Heart left ventricle (tissue), 16 donors: Measurements from ENCODE around the gene BBOX1. TPM values are rescaled to one million over a fixed set of nuclear protein-coding genes. Genes with fewer than 3 reads are reported as not detected.

Experiments used
- ATAC-seq, 4 donors: fragments of 200-7000 bp; cut with Tn5 transposase; one replicate each; pipeline ENCODE4 v1.9.1; 2020 to 2022; ENCODE audit warnings: moderate library complexity in 4 of 4, mild to moderate bottlenecking in 3 of 4, moderate number of reproducible peaks in 1 of 4
- DNase-seq, 5 donors: peaks; one replicate each; pipeline ENCODE4 v3.0.0-alpha.2; 2020
- H3K27ac ChIP-seq, 12 donors: fragments of 200-600 bp; sonication (generic) in 4 of 12; one replicate each; pipeline versions ENCODE4 v1.5.0 to v1.8.0; 2016 to 2022; ENCODE audit warnings: mild to moderate bottlenecking in 2 of 12
- H3K27me3 ChIP-seq, 9 donors: fragments of 200-600 bp; sonication (generic) in 2 of 9; one replicate each; pipeline versions ENCODE4 v1.5.1 to v1.8.0; 2016 to 2022; ENCODE audit warnings: mild to moderate bottlenecking in 3 of 9
- H3K36me3 ChIP-seq, 9 donors: fragments of 200-600 bp; sonication (generic) in 2 of 9; one replicate each; pipeline versions ENCODE4 v1.5.0 to v1.8.0; 2018 to 2022; ENCODE audit warnings: mild to moderate bottlenecking in 2 of 9
- H3K4me1 ChIP-seq, 12 donors: fragments of 200-600 bp; sonication (generic) in 4 of 12; one replicate each; pipeline versions ENCODE4 v1.5.0 to v1.8.0; 2016 to 2022; ENCODE audit warnings: mild to moderate bottlenecking in 3 of 12
- H3K4me3 ChIP-seq, 12 donors: fragments of 200-600 bp; sonication (generic) in 4 of 12; one replicate each; pipeline versions ENCODE4 v1.5.0 to v1.8.0; 2017 to 2022; ENCODE audit warnings: mild to moderate bottlenecking in 9 of 12, moderate library complexity in 4 of 12
- H3K9me3 ChIP-seq, 12 donors: fragments of 200-600 bp; sonication (generic) in 4 of 12; one replicate each; pipeline versions ENCODE4 v1.5.0 to v1.8.0; 2016 to 2022; ENCODE audit warnings: mild to moderate bottlenecking in 1 of 12
- CTCF ChIP-seq, 12 donors: fragments of 200-600 bp; sonication (generic) in 4 of 12; IDR thresholded peaks; one replicate each; pipeline versions ENCODE4 v1.5.0 to v1.8.0; 2018 to 2022; ENCODE audit warnings: antibody characterized with exemption in 12 of 12, mild to moderate bottlenecking in 5 of 12
- POLR2A ChIP-seq, 2 donors: fragments of 450-650 bp; IDR thresholded peaks; one replicate each; pipeline ENCODE4 v1.6.1; 2017; ENCODE audit warnings: antibody characterized with exemption in 2 of 2, mild to moderate bottlenecking in 2 of 2, moderate library complexity in 2 of 2
- WGBS, 4 donors: extraction: QIAGEN DNeasy Blood & Tissue Kit in 2 of 4; methylation state at CpG; one replicate each; pipeline versions ENCODE4 v1.1.5 to v1.1.7; 2013 to 2018; 5-methylcytosine and 5-hydroxymethylcytosine counted together
- intact Hi-C, 10 donors: fragments of 100-400 bp; cut with DNase I; formaldehyde crosslinking; loops; one replicate each; pipeline versions ENCODE4 v1.11.1 to v1.14.2; 2022
- polyA plus RNA-seq, 2 donors: library from polyadenylated mRNA; stranded (reverse); fragments of 200-250 nt; gene quantifications; one replicate each; pipeline ENCODE4 v1.2.3, GENCODE V29; 2013
- total RNA-seq, 9 donors: library from RNA; depleted of rRNA in 2 of 9; stranded (reverse); fragments of >200 nt in 2 of 9; fragmentation: NEBNext Ultra II Directional in 3 of 9; extraction: Animal tissue kit (Norgen Biotek cat#: 25700) in 3 of 9; gene quantifications; one replicate each; pipeline versions ENCODE4 v1.1.0 to v1.2.4, GENCODE V29; 2016 to 2023
- donor health status: ischemic (EF 13 %, LVEDD 7.1; RV severe dilation, severe dysfunction).
- donor health status: healthy with polysubstance abuse.
- donor health status: DM: no; HTN: yes; CAD: no.
- donor health status: DM: no; HTN: no; CAD: no.
- donor health status: ischemic (EF 25% LVEDD 6.9; RV normal size, moderate dysfunction).
- donor health status: ischemic (EF 25% LVEDD 5.7; RV mildly dilated, moderate dysfunction).
- donor health status: healthy.
- donor health status: DM: yes; HTN: yes; CAD: no.
- donor health status: ischemic (EF 35%, LVEDD 5.7; RV mildly dilated, moderate dysfunction).
- donor health status: nonischemic (EF 11% LVEDD 7.7; RV severe dilation, severe dysfunction).
- donor health status: DM: yes; HTN: yes; CAD: no.
- donor health status: PGD.
- donor health status: ischemic (EF 29% LVEDD 5.4; RV normal size, mild dysfunction).
- donor health status: nonischemic (EF 23%, LVEDD 6.1; RV moderate dilation, normal function).

The BBOX1 gene
- total and polyA plus RNA-seq, 11 donors: 0.18 TPM; not detected in 10

DNA sequence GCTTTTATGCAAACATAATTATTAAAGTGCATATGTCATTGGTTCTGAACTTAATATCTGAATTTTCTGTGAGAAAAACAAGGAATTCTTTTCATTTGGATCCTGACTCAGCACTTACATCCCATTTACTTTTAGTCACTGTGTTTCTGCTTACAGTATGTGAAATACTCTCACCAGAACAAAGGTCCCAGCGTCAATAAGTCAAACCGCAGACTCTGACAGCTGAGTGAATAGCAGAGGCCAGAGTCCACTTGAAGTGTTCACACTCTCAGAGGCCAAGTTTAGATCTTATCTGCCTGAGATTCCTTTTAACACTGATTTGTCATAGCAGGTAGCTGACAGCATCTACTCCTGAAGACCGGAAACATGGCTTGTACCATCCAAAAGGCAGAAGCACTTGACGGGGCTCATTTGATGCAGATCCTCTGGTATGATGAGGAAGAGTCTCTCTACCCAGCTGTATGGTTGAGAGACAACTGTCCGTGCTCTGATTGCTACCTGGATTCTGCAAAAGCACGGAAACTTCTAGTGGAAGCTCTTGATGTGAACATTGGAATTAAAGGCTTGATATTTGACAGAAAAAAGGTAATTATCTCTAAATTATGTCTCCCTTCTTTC lies 14.6 kb downstream of the BBOX1 start:
- no peak for TF ChIP-seq CTCF (IDR thresholded peaks at IDR 0.05)
- TF ChIP-seq POLR2A (IDR thresholded peaks at IDR 0.05): no peak
- intact Hi-C loops: no loop called here
- Histone ChIP-seq H3K4me1 (no peaks in the 10 kb centered on the region), H3K36me3 (no peaks in the 10 kb centered on the region), H3K4me3 (no peak overlapping the region), H3K9me3 (peaks cover 0 to 18% (median 2%) of the 10 kb centered on the region in 12 donors), H3K27me3 (no peaks in the 10 kb centered on the region), H3K27ac (no peak overlapping the region)
- ATAC-seq (no peak), DNase-seq (no peak)
- 46 to 57% (median 49%) methylated on average over 6 of the region's 6 CpGs for WGBS, 4 donors

GRCh38 chr11:27057091-27057780 lies 16.6 kb downstream of the BBOX1 start:
- intact Hi-C loops: no loop called here
- Histone ChIP-seq H3K27ac (no peak overlapping the region), H3K36me3 (no peaks in the 10 kb centered on the region), H3K4me1 (no peaks in the 10 kb centered on the region), H3K9me3 (peaks cover 0 to 8% (median 0%) of the 10 kb centered on the region in 12 donors), H3K4me3 (no peak overlapping the region), H3K27me3 (no peaks in the 10 kb centered on the region)
- DNase-seq: no peak
- WGBS, 4 donors: 87 to 93% (median 89%) methylated on average over 6 of the region's 6 CpGs
- ATAC-seq: no peak
- TF ChIP-seq CTCF (IDR thresholded peaks at IDR 0.05) (no peak), POLR2A (IDR thresholded peaks at IDR 0.05) (no peak)

- Histone ChIP-seq H3K36me3 (no peaks in the 10 kb centered on the region), H3K4me1 (no peaks in the 10 kb centered on the region), H3K4me3 (no peak overlapping the region), H3K27ac (no peak overlapping the region), H3K27me3 (no peaks in the 10 kb centered on the region), H3K9me3 (peaks cover 0 to 8% (median 0%) of the 10 kb centered on the region in 12 donors)
- ATAC-seq (no peak), DNase-seq (no peak)
- TF ChIP-seq POLR2A (IDR thresholded peaks at IDR 0.05) (no peak), CTCF (IDR thresholded peaks at IDR 0.05) (no peak)
- intact Hi-C loops: no loop called here
- 56 to 94% (median 85%) methylated on average over 1 of the region's 1 CpG for WGBS, 4 donors
Measured at GRCh38 chr11:27058456-27058855, 17.8 kb downstream of the BBOX1 start.

- intact Hi-C loops: no loop called here
- 43 to 79% (median 56%) methylated on average over 3 of the region's 3 CpGs for WGBS, 4 donors
Measured at GRCh38 chr11:27059431-27059830, 18.8 kb downstream of the BBOX1 start.

More at GRCh38 chr11:27059431-27059830, 18.8 kb downstream of the BBOX1 start:
- no peak for DNase-seq
- Histone ChIP-seq H3K27me3 (no peaks in the 10 kb centered on the region), H3K9me3 (peaks cover 0 to 8% (median 0%) of the 10 kb centered on the region in 12 donors), H3K4me1 (no peaks in the 10 kb centered on the region), H3K4me3 (no peak overlapping the region), H3K27ac (no peak overlapping the region), H3K36me3 (no peaks in the 10 kb centered on the region)
- no peak for TF ChIP-seq CTCF (IDR thresholded peaks at IDR 0.05)
- no peak for TF ChIP-seq POLR2A (IDR thresholded peaks at IDR 0.05)
- no peak for ATAC-seq
